Heart left ventricle (tissue), 13 donors: Measurements from ENCODE around the gene CALML6.

Experiments
- CTCF ChIP-seq, 12 donors: fragments of 200-600 bp; sonication (generic) in 4 of 12; IDR thresholded peaks; one replicate each; pipeline versions ENCODE4 v1.5.0 to v1.8.0; 2018 to 2022; ENCODE audit warnings: antibody characterized with exemption in 12 of 12, mild to moderate bottlenecking in 5 of 12
- POLR2A ChIP-seq, 2 donors: fragments of 450-650 bp; IDR thresholded peaks; one replicate each; pipeline ENCODE4 v1.6.1; 2017; ENCODE audit warnings: antibody characterized with exemption in 2 of 2, mild to moderate bottlenecking in 2 of 2, moderate library complexity in 2 of 2
- donor health status: ischemic (EF 13 %, LVEDD 7.1; RV severe dilation, severe dysfunction).
- donor health status: DM: no; HTN: yes; CAD: no.
- donor health status: DM: no; HTN: no; CAD: no.
- donor health status: ischemic (EF 25% LVEDD 6.9; RV normal size, moderate dysfunction).
- donor health status: ischemic (EF 25% LVEDD 5.7; RV mildly dilated, moderate dysfunction).
- donor health status: ischemic (EF 35%, LVEDD 5.7; RV mildly dilated, moderate dysfunction).
- donor health status: nonischemic (EF 11% LVEDD 7.7; RV severe dilation, severe dysfunction).
- donor health status: DM: yes; HTN: yes; CAD: no.
- donor health status: PGD.
- donor health status: ischemic (EF 29% LVEDD 5.4; RV normal size, mild dysfunction).
- donor health status: nonischemic (EF 23%, LVEDD 6.1; RV moderate dilation, normal function).

- TF ChIP-seq CTCF (IDR thresholded peaks at IDR 0.05) (no peak), POLR2A (IDR thresholded peaks at IDR 0.05) (no peak)
Measured at GRCh38 chr1:1915911-1916840, 1.1 kb downstream of the CALML6 start.
